ENCODE data around the gene NEU2.
A peak's percentile ranks its signal among the peaks of the same experiment; 100 is the strongest.

DNA sequence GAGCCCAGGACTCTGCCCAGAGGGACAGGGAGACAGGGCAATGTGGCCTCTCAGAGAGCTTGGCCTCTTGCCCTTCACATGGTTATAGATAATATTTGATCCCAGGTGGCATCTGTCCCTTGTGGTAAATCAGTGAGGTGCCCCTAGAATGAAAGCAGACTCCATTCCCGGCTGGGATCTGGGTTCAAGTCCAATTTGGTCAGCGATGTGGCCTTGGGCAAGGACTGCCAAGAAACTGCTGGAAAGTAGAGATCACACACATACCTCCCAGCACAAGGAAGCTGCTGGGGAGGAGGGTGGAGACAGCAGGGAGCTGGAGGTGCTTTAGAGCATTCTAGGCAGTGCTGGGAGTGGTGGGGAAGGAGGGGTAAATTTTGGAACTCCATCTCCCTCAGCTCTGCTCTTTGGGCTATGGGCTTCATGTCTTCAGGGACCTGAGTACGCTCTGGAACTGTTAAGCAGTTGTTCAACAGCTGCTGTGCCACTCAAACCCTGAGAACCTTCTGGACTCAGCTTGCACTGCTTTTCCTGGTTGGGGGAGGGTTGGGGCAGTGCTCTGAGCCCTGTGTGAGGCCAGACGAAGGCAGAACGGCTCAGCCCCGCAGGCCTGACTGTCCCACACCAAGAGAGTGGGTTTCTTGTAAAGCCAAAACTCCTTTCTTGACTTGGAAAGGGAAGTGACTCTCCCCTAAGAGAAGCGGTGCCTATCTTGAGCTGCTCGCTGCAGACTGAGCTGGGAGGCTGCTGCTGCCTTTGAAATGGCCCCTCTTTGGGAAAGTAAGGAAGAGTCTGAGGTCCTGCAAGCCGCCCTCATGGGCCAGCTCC lies 50.7 kb downstream of the NEU2 start:
- TF ChIP-seq, protein P1, sequence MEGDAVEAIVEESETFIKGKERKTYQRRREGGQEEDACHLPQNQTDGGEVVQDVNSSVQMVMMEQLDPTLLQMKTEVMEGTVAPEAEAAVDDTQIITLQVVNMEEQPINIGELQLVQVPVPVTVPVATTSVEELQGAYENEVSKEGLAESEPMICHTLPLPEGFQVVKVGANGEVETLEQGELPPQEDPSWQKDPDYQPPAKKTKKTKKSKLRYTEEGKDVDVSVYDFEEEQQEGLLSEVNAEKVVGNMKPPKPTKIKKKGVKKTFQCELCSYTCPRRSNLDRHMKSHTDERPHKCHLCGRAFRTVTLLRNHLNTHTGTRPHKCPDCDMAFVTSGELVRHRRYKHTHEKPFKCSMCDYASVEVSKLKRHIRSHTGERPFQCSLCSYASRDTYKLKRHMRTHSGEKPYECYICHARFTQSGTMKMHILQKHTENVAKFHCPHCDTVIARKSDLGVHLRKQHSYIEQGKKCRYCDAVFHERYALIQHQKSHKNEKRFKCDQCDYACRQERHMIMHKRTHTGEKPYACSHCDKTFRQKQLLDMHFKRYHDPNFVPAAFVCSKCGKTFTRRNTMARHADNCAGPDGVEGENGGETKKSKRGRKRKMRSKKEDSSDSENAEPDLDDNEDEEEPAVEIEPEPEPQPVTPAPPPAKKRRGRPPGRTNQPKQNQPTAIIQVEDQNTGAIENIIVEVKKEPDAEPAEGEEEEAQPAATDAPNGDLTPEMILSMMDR (IDR thresholded peaks at IDR 0.05), result no peak
- TF ChIP-seq POLR2A (IDR thresholded peaks at IDR 0.05), result peak in 1 of 3 donors; percentile 7
